GM12878 (cell line): ENCODE data around the gene RAF1.

Experiments
- CEBPB ChIP-seq, 2 experiments: fragments of 150-350 bp in 1 of 2; IDR thresholded peaks; 2 replicates each; pipeline ENCODE4 v1.6.1; 2012 to 2014; ENCODE audit warnings: low read depth in 2 of 2, low read length in 2 of 2, borderline replicate concordance in 1 of 2, inconsistent platforms in 1 of 2
- CHD2 ChIP-seq: IDR thresholded peaks from 2 replicates; pipeline ENCODE4 v1.6.1; 2011; ENCODE audit warnings: low read depth, low read length, improper control_type of control experiment, borderline replicate concordance
- CREM ChIP-seq: IDR thresholded peaks from 2 replicates; pipeline ENCODE4 v1.6.1; 2014; ENCODE audit warnings: antibody characterized with exemption, low read depth
- FOXM1 ChIP-seq: IDR thresholded peaks from 2 replicates; pipeline ENCODE4 v1.6.1; 2012; ENCODE audit warnings: low read depth, mild to moderate bottlenecking, inconsistent platforms, low read length, moderate library complexity
- HDAC2 ChIP-seq: fragments of 200-600 bp; sonication (generic); IDR thresholded peaks from 2 replicates; pipeline ENCODE4 v1.6.1; 2017
- IRF4 ChIP-seq: IDR thresholded peaks from 2 replicates; pipeline ENCODE4 v1.6.1; 2011; ENCODE audit warnings: low read depth, low read length
- JUND ChIP-seq: IDR thresholded peaks from 2 replicates; pipeline ENCODE4 v1.6.1; 2012; ENCODE audit warnings: low read depth, mild to moderate bottlenecking, low read length, improper control_type of control experiment, moderate library complexity
- POLR2AphosphoS5 ChIP-seq: IDR thresholded peaks from 2 replicates; pipeline ENCODE4 v1.6.1; 2011; ENCODE audit warnings: mild to moderate bottlenecking, low read length, inconsistent platforms
- TCF7 ChIP-seq: IDR thresholded peaks from 2 replicates; pipeline ENCODE4 v1.6.1; 2014; ENCODE audit warnings: antibody characterized with exemption, borderline replicate concordance
- TF ChIP-seq, protein P1 (sequence below), 3 experiments: IDR thresholded peaks in 2 of 3; conservative IDR thresholded peaks in 1 of 3; 2 replicates each; pipeline ENCODE4 v1.5.1; 2011; ENCODE audit warnings: low read depth in 3 of 3, low read length in 3 of 3, mild to moderate bottlenecking in 3 of 3, control low read depth in 2 of 3, moderate library complexity in 2 of 3, inconsistent platforms in 1 of 3, mixed read lengths in 1 of 3; ENCODE audit not compliant: control insufficient read depth in 2 of 3, insufficient read depth in 1 of 3; ENCODE audit errors: extremely low read depth in 1 of 3
- TF ChIP-seq, protein P2 (sequence below): fragments of 450-650 bp; IDR thresholded peaks from 2 replicates; pipeline ENCODE4 v1.6.1; 2017; ENCODE audit warnings: mild to moderate bottlenecking, low read depth, inconsistent platforms; ENCODE audit not compliant: poor library complexity, severe bottlenecking

DNA sequence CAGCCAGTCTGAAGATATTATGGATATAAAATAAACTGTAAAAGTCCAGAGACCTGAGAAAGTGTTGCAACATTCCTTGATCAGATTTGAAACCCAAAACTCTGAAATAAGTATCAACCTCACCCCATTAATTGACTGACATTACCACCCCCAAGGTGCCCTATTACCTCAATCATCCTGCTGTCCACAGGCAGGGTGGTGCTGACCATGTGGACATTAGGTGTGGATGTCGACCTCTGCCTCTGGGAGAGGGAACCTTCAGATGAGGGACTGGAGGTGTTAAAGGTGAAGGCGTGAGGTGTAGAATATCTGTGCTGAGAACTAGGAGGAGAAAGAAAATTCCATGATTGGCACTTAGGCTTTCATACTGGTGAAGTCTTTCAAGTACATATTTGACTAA lies 59.9 kb downstream of the RAF1 start:
- TF ChIP-seq POLR2AphosphoS5 (no peak), CEBPB (IDR thresholded peaks at IDR 0.05; ENCODE audit: borderline replicate concordance in 1 of 2, low read depth in 2 of 2, low read length in 2 of 2) (no peak), IRF4 (no peak), HDAC2 (no peak), CREM (no peak), JUND (no peak), FOXM1 (no peak), CHD2 (no peak), TCF7 (no peak)
- TF ChIP-seq, protein P1, sequence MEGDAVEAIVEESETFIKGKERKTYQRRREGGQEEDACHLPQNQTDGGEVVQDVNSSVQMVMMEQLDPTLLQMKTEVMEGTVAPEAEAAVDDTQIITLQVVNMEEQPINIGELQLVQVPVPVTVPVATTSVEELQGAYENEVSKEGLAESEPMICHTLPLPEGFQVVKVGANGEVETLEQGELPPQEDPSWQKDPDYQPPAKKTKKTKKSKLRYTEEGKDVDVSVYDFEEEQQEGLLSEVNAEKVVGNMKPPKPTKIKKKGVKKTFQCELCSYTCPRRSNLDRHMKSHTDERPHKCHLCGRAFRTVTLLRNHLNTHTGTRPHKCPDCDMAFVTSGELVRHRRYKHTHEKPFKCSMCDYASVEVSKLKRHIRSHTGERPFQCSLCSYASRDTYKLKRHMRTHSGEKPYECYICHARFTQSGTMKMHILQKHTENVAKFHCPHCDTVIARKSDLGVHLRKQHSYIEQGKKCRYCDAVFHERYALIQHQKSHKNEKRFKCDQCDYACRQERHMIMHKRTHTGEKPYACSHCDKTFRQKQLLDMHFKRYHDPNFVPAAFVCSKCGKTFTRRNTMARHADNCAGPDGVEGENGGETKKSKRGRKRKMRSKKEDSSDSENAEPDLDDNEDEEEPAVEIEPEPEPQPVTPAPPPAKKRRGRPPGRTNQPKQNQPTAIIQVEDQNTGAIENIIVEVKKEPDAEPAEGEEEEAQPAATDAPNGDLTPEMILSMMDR (IDR thresholded peaks at IDR 0.05 in 2 of 3, conservative IDR thresholded peaks at IDR 0.05 in 1 of 3; ENCODE audit: control insufficient read depth in 2 of 3, extremely low read depth in 1 of 3, insufficient read depth in 1 of 3, low read depth in 3 of 3, low read length in 3 of 3): no peak
- TF ChIP-seq, protein P2, sequence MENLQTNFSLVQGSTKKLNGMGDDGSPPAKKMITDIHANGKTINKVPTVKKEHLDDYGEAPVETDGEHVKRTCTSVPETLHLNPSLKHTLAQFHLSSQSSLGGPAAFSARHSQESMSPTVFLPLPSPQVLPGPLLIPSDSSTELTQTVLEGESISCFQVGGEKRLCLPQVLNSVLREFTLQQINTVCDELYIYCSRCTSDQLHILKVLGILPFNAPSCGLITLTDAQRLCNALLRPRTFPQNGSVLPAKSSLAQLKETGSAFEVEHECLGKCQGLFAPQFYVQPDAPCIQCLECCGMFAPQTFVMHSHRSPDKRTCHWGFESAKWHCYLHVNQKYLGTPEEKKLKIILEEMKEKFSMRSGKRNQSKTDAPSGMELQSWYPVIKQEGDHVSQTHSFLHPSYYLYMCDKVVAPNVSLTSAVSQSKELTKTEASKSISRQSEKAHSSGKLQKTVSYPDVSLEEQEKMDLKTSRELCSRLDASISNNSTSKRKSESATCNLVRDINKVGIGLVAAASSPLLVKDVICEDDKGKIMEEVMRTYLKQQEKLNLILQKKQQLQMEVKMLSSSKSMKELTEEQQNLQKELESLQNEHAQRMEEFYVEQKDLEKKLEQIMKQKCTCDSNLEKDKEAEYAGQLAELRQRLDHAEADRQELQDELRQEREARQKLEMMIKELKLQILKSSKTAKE: no peak
